Left colon (tissue), 2 donors: ENCODE measurements around the gene XPO6. TPM values are rescaled to one million over a fixed set of nuclear protein-coding genes. Genes with fewer than 3 reads are reported as not detected.

Source experiments
- ATAC-seq: fragments of 200-7000 bp; cut with Tn5 transposase; one replicate; pipeline ENCODE4 v1.9.1; 2020; ENCODE audit warnings: mild to moderate bottlenecking, moderate library complexity
- DNase-seq, 2 donors: peaks; one replicate each; pipeline ENCODE4 v3.0.0-alpha.2; 2020
- intact Hi-C, 2 donors: fragments of 100-400 bp; cut with DNase I in 1 of 2; cut with micrococcal nuclease in 1 of 2; formaldehyde crosslinking; loops; one replicate each; pipeline versions ENCODE4 v1.11.2 to v1.14.0; 2022; cut with DNase I, micrococcal nuclease
- total RNA-seq, 2 donors: library from RNA; stranded (reverse); fragmentation: NEBNext Ultra II Directional; extraction: Animal tissue kit (Norgen Biotek cat#: 25700); gene quantifications; one replicate each; pipeline ENCODE4 v1.2.1, GENCODE V29; 2021
- donor health status: DM: no; HTN: no; CAD: no.
- donor health status: DM: yes; HTN: yes; CAD: no.

XPO6 gene
- total RNA-seq, 2 donors from 2014 or later, result 104 to 105 TPM

DNA sequence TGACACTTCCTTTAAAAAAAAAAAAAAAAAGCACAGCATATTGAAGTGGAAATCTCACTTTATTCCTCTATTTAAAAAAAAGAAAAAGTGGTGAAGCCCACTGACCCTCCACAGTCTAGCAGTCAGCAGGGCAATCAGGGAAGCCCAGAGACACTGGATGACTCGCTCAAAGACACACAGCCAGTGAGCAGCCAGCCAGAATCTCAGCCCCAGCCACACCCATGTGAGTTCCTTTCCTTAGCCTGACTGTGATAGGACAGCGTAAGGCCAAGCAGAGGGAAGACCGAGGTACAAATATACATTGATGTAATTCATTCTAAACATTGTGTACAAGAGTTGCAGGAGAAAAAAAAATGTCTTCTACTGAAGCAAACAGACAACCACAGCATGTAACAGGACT lies 22.5 kb downstream of the XPO6 start:
- intact Hi-C loops, result no loop called here
- ATAC-seq, result peak; percentile 63
- no peak for DNase-seq

DNA sequence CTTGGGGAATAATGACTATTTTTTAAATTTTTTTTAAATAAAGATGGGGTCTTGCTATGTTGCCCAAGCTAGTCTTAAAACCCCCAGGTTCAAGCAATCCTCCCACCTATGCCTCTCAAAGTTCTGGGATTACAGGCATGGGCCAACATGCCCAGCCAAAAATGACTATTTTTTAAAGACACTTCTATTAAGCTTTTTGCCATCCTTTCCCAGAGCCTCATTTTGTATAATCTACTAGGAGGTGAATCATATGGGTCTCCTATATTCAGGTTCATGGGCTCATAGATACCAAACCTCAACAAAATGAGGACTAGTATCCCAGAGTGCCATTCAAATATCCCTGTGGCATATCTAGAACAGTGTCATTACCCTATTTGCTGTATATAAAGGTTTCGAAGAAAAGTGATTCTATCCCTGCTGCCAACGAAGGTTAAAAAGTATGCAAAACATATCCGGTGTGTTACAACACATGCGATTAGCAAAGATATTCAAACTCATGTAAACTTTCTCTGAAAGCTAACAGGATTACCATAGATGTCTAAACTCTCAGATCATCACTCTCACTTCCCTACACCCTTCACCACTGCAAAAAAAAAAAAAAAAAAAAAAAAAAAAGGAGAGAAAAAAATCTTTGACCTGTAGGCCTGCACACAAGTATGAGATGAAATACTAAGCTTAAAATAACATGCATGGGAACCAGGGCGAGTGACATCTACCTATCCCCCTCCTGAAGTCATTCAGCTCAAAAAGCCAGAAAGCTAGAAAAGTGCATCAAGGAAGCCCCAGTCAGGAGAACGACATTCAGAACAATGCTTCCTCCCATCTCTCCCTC lies 23.5 kb downstream of the XPO6 start:
- no peak for ATAC-seq
- no peak for DNase-seq
- intact Hi-C loops, result no loop called here

DNA sequence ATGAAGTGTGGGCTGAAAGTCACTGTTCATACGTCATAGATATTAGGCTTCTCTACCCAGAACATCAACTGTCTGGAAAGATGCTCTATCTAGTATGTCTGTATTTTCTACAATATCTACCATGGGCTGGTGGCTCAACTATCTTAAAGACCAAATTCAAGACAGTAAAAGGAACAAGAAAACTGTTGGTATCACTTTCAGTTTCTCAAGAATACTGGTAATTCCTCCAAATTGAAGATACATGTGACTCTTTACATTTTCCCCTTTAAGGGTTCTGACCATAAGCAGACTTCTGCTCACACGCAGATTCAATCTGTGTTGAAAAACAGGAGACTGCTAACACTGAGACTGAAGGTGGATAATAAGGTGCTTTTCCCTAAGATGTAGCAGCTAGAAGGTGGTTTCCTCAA lies 24.2 kb downstream of the XPO6 start:
- intact Hi-C loops, result no loop called here
- no peak for ATAC-seq
- DNase-seq, result no peak

DNA sequence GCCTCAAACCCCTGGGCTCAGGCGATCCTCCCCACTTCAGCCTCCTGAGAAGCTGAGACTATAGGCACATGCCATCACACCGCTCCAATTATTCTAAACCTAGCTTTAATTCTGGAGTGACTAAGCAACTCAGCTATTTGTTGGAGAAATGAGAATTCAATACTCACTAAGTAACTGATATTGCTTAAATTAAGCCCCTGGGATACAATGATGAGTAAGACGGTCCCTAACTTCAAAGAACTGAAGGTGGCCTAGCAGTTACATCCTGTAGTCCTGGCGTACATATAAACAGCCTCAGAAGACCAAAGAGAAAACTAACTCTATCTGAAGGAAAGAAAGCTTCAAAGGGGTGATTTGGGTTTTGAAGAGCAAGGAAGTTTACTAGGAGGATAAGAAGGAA lies 25.0 kb downstream of the XPO6 start:
- ATAC-seq (no peak), DNase-seq (no peak)
- intact Hi-C loops, result no loop called here

DNA sequence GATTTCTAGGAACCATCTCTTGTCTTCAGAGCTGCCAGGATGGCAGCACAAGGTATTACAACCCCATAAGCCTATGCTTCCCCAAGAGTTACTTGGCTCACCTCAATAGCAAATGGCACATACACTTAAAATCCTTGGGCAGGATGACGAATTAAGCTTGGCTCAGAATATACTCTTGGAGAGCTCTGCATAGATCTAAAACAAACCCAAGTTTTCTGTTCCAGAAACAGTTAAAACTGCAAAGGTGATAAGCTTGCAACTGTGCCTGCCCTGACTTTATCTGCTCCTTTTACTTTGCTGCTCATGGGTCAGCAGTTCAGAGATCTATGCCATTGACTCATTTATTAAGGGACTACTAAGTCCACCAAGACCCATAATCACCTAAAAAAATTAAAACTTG lies 26.1 kb downstream of the XPO6 start:
- intact Hi-C loops, result no loop called here
- ATAC-seq (no peak), DNase-seq (no peak)

GRCh38 chr16:28184625-28185024 lies 27.1 kb downstream of the XPO6 start:
- no peak for ATAC-seq
- intact Hi-C loops, result no loop called here
- no peak for DNase-seq

DNA sequence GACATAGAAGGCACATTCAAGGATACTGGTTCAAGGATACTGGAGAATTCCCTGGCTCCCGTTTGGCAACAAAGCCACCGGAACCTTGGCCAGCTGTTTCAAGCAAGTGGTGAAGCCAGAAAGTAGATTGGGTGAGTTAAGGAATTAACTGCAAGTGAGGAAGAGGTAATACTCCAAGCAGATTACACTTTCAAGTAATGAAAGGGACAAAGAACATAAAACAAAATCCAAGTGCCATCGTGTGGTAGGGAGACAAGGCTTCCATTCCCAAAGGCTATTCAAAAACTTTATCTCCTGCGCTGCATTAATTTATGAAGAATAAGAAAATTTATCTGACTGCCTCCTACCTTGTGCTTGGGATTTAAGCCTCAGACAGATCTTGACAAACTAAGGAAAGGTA lies 27.8 kb downstream of the XPO6 start:
- ATAC-seq (no peak), DNase-seq (no peak)
- intact Hi-C loops, result no loop called here

GRCh38 chr16:28183484-28183883 lies 28.3 kb downstream of the XPO6 start:
- no peak for ATAC-seq
- no peak for DNase-seq
- intact Hi-C loops, result no loop called here

GRCh38 chr16:28182801-28183200 lies 29.0 kb downstream of the XPO6 start:
- intact Hi-C loops, result no loop called here
- no peak for DNase-seq
- ATAC-seq, result no peak

DNA sequence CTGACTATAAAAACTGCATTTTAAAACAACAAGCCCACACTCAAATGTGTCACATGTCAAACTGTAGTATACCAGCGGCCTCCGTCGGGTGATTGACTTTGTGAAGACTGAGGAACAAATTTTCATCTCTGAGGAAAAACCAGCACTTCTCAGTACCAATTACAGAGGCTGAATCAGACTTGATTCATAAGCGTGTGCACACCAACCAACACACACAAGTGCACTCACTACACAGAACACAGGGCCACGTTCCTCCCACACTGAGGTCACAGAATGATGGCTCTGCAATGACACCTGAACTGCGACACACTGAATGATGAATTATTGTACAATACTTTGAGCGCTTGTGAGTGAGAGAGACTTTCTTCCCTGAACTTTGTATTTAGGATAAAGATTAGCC lies 29.6 kb downstream of the XPO6 start:
- intact Hi-C loops, result no loop called here
- ATAC-seq, result no peak
- DNase-seq, result no peak

DNA sequence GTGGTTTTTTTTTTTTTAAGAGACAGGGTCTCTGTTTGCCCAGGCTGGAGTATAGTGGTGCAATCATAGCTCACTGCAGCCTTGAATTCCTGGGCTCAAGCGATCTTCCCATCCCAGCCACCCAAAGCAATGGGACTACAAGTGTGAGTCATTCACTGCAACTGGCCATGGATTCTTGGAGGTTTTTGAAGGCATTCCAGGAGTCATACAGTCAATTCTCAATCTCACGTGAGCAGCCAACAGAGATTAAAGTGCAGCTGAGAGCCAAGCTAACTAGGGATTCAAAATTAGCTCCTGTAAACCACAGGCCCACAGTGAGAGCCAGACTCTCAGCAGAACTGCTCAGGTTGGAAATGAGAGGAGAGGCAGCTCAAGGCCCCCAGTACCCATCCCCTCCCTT lies 30.2 kb downstream of the XPO6 start:
- intact Hi-C loops, result no loop called here
- no peak for DNase-seq
- ATAC-seq, result peak; percentile 91

- intact Hi-C loops, result no loop called here
- ATAC-seq, result no peak
- no peak for DNase-seq
Measured at GRCh38 chr16:28180655-28181460, 30.9 kb downstream of the XPO6 start.

GRCh38 chr16:28179354-28179753 lies 32.4 kb downstream of the XPO6 start:
- no peak for ATAC-seq
- intact Hi-C loops, result no loop called here
- DNase-seq, result no peak

DNA sequence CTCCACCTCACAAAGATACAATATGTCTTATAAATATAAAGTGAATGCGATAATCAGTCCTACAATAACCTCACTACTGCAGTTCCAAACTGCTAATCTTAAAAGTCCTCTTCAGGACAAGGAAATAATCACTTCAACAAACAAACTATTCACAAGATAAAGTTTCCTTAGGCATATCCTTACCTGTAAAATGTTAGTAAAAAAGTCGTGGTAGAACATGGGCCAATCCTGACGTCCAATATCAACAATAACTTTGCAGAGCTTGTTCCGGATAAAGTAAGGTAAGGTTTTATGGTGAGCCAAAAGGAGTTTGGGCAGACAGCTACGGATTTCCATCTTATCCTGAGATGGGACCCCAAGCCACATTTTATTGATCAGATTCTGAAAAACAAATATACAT lies 36.0 kb downstream of the XPO6 start:
- intact Hi-C loops, result no loop called here
- DNase-seq (no peak), ATAC-seq (peak; percentile 79)

- no peak for DNase-seq
- ATAC-seq, result no peak
- intact Hi-C loops, result no loop called here
Measured at GRCh38 chr16:28172336-28172735, 39.4 kb downstream of the XPO6 start.

GRCh38 chr16:28171816-28172215 lies 39.9 kb downstream of the XPO6 start:
- no peak for DNase-seq
- intact Hi-C loops, result no loop called here

GRCh38 chr16:28168991-28169554 lies 42.7 kb downstream of the XPO6 start:
- DNase-seq (no peak), ATAC-seq (no peak)
- intact Hi-C loops, result no loop called here

More at GRCh38 chr16:28171816-28172215, 39.9 kb downstream of the XPO6 start:
- no peak for ATAC-seq

- DNase-seq, result no peak
- intact Hi-C loops, result no loop called here
- ATAC-seq, result no peak
Measured at GRCh38 chr16:28167730-28168129, 44.0 kb downstream of the XPO6 start.

- intact Hi-C loops, result no loop called here
- DNase-seq (no peak), ATAC-seq (no peak)
Measured at GRCh38 chr16:28167221-28167620, 44.5 kb downstream of the XPO6 start.
